HG02610 (cell line): ENCODE results near the gene CLASP2.
"Not testable (repeated sequence)": the region's sequence is repeated elsewhere in the genome, so short reads cannot be mapped to it uniquely, and the experiment has no call there.

ENCODE experiments used
- ATAC-seq: cut with Tn5 transposase; IDR thresholded peaks from one replicate; pipeline ENCODE4 v1.9.1; 2021; ENCODE audit warnings: mild to moderate bottlenecking, moderate library complexity; ENCODE audit not compliant: unreplicated experiment

Gene CLASP2

DNA sequence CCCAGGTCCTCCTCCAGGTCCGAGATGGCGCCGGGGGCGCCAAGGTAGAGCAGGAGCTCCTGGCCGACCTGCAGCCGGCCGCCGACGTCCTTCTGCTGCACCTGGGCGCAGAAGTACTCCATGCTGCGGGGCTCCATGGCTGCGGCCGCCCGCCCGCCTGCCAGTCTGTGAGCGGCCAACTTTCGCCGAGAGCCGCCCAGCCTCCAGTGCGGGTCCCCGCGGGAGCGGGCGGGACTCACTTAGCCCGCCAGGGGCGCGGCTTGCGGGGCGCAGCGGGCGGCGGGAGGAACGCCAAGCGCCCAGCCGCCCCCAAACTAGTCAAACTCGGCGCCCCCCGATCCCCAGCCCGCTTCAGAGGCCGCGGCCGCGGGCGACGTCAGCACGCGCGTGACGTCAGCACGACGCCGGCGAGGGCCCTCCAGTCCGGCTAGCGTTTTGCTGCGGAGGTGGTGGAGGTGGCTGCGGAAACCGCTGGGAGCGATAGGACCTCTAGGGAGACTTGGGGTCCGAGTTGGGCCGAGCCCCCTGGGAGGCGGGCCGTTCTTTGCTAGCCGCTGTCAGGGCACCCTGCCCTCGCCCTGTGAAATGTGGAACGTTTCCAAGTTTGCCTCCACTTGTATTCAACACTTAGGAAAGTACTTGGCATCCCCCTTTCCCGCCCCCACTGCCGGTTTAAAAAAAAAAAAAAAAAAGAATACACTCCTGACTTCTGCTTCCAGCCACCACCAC, at the start of gene CLASP2:
Gene CLASP2, minus strand, starts transcription at position 389 of the 729 bp plus-strand sequence. Its CDS starts 252 bp downstream, at position 137.
- peak; percentile 98 for ATAC-seq

DNA sequence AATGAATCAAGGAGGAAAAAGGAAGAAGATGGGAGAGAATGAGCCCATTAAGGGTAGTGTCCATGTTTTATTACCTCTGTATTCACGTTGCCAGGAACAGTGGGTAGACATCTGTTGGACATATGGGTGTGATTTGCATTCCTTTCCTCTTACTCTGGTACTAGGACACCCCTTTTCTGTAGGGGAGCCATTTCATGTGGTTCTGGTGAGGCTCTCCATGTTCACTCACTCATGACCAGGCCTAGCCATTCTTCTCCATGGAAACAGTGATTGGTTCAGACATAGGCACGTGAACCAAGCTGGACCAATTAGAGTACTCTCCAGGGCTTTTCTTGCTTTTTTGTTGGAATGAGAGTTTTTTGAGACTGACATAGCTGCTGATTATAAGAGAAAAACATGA, 40.8 kb upstream of the CLASP2 start:
- no peak for ATAC-seq

DNA sequence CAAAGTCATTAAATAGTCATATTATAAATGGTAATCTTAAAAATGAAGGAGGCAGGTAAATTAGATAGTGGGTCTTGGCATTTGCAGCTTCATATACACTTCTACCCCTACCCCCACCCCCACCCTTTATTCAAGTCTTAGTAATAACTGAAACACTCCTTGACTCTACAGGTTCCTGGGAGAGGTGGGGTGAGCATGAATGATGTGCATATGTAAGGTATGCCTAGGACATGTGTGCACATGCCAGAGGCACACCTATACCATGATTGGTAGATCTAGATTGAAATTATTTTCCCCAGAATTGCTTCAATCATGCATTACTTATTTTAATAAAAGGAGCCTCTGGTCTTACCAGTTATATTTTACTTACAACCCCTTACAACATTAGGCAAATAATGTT, 40.2 kb upstream of the CLASP2 start:
- ATAC-seq, result no peak

DNA sequence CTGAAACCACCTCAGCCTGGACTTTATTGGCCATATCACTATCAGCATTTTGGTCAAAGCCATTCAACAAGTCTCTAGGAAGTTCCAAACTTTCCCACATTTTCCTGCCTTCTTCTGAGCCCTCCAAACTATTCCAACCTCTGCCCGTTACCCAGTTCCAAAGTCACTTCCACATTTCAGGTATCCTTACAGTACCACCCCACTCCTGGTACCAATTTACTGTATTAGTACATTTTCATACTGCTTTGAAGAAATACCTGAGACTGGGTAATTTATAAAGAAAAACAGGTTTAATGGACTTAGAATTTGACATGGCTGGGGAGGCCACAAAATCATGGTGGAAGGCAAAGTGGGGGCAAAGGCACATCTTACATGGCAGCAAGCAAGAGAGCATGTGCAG, 36.3 kb upstream of the CLASP2 start:
- ATAC-seq, result not testable (repeated sequence)

DNA sequence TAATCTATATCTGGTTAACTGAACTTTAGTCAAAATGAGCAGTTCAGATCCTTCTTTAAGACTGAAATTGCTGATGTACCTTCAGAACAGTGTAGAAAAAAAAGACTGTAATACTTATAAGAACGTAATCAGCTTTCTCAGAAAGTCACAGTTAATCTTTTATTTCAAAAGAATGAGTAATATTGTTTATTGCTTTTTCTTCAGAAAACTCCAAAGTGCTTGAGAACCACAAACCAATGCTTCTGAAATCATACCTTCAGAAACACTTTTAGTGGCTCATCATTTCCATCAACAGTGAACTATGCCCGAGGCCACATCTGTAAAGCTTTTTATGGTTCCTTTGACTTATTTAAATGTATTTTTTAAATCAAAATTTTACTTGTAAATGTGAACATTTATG, 33.3 kb upstream of the CLASP2 start:
- ATAC-seq, result no peak

DNA sequence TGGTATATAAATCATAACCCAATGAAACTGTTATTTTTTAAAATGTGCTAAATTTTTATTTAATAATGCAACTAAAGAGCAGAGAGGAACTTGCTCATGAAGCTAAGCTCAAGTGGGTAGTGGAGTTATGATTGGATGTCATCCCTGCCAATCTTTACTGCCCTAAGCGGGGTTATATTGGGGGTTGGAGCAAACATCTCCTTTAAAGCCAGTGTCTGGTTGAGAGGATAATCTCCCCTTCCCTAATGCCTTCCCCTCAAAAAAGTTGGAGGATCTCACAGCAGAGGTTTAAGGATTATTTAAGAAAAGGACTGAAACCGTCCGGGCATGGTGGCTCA, 32.1 kb upstream of the CLASP2 start:
- ATAC-seq, result no peak

DNA sequence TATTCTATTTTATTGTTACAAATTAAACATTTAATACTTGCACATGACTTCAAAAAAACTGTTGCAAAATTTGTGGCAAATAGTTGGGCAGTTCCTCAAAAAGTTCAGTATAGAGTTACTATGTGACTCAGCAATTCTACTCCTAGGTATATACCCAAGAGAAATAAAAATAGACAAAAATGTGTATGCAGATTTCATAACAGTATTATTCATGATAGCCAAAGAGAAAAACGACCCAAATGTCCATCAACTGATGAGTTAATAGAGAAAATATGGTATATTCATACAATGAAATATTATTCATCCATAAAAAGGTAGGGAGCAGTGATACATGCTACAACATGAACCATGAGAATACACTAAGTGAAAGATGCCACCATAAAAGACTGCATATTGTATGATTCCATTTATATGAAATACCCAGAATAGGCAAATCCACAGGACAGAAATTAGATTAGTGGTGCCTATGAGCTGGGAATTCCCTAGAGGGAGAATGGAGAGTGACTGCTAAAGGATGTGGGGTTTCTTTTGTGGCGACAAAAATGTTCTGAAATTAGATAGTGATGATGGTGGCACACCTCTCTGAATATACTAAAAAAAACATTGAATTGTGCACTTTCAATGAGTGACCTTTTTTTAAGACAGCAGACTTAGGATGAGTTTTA, 31.6 kb upstream of the CLASP2 start:
- no peak for ATAC-seq

DNA sequence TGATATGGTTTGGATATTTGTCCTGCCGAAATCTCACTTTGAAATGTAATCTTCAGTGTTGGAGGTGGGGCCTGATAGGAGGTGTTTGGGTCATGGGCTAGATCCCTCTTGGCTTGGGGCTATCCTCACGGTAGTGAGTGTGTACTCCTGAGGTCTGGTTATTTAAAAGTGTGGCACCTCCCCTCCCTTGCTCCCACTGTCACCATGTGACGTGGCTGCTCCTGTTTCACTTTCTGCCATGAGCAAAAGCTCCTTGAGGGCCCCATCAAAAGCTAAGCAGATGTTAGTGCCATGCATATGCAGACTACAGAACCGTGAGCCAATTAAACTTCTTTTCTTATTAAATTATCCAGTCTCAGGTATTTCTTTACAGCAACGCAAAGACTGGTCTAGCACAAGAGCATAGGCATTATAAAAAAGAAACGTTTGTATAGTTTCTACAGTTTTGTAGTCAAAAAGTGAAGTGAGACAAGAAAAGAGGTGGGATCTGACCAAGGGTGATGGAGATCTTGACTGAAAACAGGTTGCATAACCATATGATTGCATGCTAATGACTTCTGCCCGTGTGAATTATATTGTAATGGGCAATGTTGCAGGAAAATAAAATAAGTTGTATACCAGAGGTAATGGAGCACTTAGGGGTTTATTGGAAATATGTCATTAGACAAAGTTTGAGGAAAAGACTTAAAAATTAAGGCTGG, 28.5 kb upstream of the CLASP2 start:
- ATAC-seq, result no peak

DNA sequence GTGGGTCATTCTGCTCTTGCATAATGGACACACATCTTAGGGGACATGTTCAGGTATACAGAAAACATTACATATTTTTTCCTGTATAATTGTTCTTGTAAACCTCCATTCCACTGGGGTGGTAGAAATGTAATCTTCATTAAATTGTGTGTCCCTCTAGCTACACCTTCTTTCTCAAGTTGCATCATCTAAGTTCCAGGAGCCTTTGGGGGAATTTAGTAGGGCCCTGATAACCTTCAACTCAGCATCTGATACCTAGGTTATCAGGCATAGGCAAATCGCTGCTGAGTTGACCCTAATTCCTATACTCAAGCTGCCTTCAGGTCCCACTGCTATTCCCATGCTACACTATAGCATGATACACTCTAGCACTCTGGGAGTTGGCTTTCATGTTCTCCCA, 19.1 kb upstream of the CLASP2 start:
- ATAC-seq, result no peak

DNA sequence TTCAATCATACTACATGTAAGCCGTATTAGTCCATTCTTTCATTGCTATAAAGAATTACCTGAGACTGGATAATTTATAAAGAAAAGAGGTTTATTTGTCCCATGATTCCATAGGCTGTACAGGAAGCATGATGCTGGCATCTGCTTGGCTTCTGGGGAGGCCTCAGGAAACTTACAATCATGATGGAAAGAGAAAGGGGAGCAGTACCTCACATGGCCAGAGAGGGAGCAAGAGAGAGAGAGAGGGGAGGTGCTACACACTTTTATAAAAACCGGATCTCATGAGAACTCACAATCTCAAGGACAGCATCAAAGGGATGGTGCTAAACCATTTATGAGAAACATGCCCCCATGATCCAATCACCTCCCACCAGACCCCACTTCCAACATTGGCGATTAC, 14.3 kb upstream of the CLASP2 start:
- no peak for ATAC-seq

DNA sequence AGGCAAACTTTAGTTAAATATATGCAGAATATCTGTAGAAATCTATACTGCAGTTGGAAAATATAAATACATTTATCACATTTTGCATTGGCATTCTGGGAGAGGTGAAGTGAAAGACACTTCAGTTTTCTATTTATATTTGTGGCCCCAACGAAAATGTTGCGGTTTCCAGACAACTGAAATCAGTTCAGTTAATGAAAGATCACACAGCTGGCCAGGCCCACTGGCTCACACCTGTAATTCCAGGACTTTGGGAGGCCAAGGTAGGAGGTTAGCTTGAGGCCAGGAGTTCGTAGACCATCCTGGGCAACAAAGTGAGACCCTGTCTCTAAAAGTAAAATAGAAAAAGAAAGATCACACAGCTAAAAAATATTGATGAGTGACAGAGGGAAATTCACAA, 11.9 kb upstream of the CLASP2 start:
- peak; percentile 55 for ATAC-seq

DNA sequence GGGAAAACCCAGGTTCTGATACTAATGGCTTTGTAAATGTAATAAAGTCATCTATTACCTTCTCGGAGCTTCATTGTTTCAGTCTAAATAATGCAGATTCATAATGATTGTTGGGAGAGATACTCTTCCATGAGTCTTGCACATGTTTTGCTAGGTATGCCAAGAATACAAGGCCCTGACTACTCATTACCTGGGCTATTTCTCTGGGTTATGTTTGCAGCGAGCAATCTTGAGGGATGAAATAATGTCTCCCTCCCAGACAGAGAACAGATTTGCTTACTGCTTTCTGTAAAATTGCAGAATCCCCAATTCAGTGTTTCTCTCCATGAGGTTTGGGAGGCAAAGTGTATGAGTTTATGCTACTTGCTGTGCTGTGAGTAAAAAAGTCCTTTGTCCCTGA, 6.2 kb upstream of the CLASP2 start:
- ATAC-seq, result no peak

DNA sequence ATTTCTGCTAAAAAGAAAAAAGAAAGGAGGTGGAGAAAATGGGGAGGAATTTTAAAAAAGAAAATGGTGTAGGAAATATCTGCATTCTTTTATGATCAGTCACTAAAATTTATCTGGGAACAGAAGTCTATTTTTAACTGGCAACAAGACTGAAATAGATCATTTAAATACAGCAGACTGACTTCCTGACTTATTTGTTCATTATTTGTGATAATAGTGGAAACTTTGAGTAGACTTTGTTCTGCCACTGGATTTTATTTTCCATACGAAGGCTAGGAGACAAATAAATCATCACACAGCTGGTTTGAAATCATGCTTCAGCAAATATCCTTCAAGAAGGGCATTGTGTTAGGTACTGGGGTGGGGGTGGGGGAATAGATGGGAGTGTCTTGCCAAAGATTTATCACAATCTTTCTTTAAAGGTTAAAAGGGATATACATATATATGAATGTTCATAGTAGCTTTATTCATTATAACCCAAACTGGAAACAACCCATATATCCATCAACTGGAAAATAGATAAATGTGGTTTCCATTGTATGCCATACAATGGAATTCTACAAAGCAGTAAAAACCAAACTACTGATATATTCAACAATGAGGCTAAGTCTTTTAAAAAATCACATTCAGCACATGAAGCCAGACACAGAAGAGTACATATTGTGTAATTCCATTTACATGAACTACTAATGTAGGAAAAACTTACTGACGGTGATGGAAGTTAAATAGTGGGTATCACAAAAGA, 4.7 kb upstream of the CLASP2 start:
- no peak for ATAC-seq

DNA sequence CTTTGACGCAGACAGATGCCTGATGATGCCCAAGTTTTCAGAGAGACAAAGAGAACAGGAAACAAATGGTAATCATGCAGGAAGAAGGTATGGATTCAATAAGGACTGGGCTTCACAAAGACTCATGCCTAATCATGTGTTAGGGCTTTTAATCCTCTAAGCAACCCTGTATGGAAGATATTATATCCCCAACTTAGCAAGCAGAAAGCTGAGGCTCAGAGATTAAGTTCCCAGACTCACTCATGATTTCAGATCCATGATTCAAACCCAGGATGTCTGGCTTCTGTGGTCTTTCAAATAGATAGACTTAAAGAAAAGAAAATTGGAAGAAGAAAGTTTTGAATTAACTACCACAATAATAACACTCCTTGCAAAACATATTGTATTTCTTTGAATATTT, 4.1 kb upstream of the CLASP2 start:
- ATAC-seq, result no peak

DNA sequence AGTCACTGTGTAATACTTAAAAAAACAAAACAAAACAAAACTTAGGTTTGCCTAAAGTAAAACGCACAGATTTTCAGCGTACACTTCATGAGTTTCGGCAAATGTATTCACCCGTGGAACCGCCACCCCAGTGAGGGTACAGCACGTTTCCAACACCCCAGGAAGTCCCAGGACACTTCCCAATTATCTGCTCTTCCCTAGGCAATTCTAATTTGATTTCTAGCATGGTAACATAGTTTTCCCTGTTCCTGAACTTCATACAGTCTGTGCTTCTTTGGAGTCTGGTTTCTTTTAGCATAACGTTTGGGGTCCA, 497 bp upstream of the CLASP2 start:
- no peak for ATAC-seq

DNA sequence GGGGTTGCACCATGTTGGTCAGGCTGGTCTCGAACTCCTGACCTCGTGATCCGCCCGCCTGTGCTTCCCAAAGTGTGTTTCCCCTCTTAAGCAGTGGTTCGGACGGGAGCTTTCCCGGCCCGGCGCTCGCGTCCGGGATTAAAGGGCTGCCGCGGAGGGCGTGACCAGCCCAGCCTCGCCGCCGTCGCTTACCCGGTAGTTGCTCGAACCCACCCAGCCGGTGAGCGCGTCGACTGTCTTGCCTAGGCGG, 513 bp downstream of the CLASP2 start:
- peak; percentile 58 for ATAC-seq

DNA sequence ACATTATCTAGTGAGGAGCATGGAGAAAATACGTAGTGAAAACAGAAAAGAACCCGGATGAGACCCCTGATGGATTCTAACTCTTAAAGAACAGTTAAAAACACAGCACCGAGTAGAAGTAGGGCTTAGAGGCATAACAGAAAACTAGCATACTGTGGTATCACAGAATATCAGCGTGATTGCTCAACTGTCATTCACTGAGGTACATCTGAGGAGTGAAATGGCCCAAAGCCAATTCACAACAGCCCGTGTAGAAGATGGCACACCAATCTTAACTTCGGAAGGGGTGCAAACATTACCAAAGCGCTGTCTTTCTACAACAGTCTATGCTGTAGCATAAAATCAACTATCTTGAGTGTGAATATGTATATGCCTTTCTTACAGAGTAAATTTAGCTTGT, 1.8 kb downstream of the CLASP2 start:
- ATAC-seq, result no peak

DNA sequence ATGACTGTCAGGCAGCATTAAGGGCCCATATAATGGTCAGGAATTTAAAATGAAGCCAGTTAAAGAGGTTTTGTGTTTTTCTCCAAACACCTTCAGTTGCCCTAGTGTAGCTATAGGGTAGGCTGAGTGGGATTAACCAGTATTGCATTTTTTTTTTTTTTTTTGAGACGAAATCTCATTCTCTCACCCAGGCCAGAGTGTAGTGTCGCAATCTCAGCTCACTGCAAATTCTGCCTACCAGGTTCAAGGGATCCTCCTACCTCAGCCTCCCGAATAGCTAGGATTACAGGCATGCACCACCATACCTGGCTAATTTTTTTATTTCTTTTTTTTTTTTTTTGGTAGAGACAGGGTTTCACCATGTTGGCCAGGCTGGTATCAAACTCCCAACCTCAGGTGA, 7.0 kb downstream of the CLASP2 start:
- ATAC-seq, result no peak

DNA sequence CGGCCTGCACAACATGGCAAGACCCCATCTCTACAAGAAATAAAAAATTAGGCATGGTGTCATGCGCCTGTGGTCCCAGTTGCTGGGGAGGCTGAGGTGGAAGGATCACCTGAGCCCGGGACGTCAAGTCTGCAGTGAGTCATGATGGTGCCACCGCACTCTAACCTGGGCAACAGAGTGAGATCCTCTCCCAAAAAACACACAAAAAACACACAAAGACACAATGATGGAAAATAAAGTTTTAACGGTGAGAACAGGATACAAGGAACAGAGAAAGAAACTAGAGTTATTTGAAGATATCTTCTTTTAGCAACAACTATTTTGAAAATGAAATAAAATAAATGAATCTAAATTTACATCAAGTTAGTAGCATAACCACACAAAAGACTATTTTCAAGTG, 12.0 kb downstream of the CLASP2 start:
- no peak for ATAC-seq

DNA sequence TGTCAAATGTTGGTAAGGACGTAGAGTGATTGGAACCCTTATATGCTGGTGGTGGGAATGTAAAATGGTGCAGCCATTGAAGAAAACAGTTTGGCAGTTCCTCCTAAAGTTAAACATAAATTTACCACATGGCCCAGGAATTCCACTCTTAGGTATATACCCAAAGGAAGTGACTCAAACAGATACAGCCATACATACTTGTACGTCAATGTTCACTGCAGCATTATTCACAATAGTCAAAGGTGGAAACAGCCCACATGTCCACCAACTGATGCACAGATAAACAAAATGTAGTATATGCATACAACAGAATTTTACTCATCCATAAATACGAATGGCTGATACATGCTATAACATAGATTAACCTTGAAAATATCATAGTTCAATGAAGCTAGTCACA, 13.2 kb downstream of the CLASP2 start:
- ATAC-seq, result no peak

DNA sequence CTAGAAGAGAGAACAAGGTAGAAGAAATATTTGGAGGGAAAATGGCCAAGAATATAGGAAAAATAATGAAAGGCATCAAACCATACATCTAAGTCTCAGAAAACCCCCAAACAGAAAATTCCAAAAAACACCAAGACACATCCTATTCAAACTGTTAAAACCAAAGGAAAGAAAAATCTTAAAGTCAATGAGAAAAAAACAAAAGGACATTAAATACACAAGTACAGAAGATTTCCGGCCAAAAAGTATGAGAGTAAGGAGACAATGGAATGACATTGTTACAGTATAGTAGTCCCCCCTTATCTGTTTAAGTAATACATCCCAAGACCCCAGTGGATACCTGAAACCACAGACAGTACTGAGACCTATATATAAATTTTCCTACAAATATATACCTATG, 18.8 kb downstream of the CLASP2 start:
- no peak for ATAC-seq

DNA sequence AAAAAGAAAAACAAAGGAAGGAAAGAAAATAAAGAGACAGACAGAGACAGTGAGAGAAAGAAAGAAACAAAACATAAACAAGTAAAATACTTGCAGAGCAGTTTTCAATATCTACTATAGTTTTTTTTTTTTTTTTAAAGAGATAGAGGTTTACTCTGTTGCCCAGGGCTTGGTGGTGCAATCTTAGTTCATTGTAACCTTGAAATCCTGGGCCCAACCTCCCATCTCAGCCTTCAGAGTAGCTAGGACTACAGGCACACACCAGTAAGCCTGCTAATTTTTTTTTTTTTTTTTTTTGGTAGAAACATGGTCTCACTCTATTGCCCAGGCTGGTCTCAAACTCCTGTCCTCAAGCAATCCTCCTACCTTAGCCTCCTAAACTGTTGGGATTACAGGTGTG, 23.1 kb downstream of the CLASP2 start:
- ATAC-seq, result no peak
